GM18867 (cell line): ENCODE data around the gene MIOX.
A peak's percentile ranks its signal among the peaks of the same experiment; 100 is the strongest.

Source experiments
- ATAC-seq: cut with Tn5 transposase; IDR thresholded peaks from one replicate; pipeline ENCODE4 v1.9.1; 2021; ENCODE audit warnings: mild to moderate bottlenecking, moderate library complexity; ENCODE audit not compliant: unreplicated experiment

Gene MIOX

GRCh38 chr22:50488886-50489285 is 2.2 kb downstream of the MIOX start:
- ATAC-seq = no peak

GRCh38 chr22:50489363-50490243 is 2.9 kb downstream of the MIOX start:
- no peak for ATAC-seq

- no peak for ATAC-seq
Observed at GRCh38 chr22:50490531-50491308, 4.1 kb downstream of the MIOX start.

- ATAC-seq = no peak
Observed at GRCh38 chr22:50497093-50497492, 10.4 kb downstream of the MIOX start.

- ATAC-seq = no peak
Observed at GRCh38 chr22:50498322-50498890, 11.7 kb downstream of the MIOX start.

- no peak for ATAC-seq
Observed at GRCh38 chr22:50500452-50500851, 13.8 kb downstream of the MIOX start.

- no peak for ATAC-seq
Observed at GRCh38 chr22:50502096-50502495, 15.4 kb downstream of the MIOX start.

- ATAC-seq = no peak
Observed at GRCh38 chr22:50502628-50503474, 16.2 kb downstream of the MIOX start.

- ATAC-seq = no peak
Observed at GRCh38 chr22:50503475-50504145, 17.0 kb downstream of the MIOX start.

- ATAC-seq = no peak
Observed at GRCh38 chr22:50504369-50505211, 17.9 kb downstream of the MIOX start.

GRCh38 chr22:50505276-50505775 is 18.7 kb downstream of the MIOX start:
- no peak for ATAC-seq

GRCh38 chr22:50505776-50506610 is 19.3 kb downstream of the MIOX start:
- ATAC-seq = no peak

GRCh38 chr22:50506611-50507420 is 20.2 kb downstream of the MIOX start:
- ATAC-seq = no peak

GRCh38 chr22:50507421-50507990 is 20.8 kb downstream of the MIOX start, which contains the start of gene LMF2:
Gene LMF2, minus strand, starts transcription at chr22:50507702. Its CDS starts 27 bp downstream, at chr22:50507675.
- ATAC-seq = peak; percentile 60

GRCh38 chr22:50507991-50508884 is 21.6 kb downstream of the MIOX start, which contains the start of gene NCAPH2:
Gene NCAPH2, plus strand, starts transcription at chr22:50508224. Its CDS starts 114 bp downstream, at chr22:50508338.
- ATAC-seq = peak; percentile 61

- ATAC-seq = no peak
Observed at GRCh38 chr22:50508897-50509296, 22.2 kb downstream of the MIOX start.
